Vagina (tissue), 2 donors: ENCODE data around the gene APOE.
"Not testable (repeated sequence)": the region's sequence is repeated elsewhere in the genome, so short reads cannot be mapped to it uniquely, and the experiment has no call there.

Experiments used
- CTCF ChIP-seq, 3 experiments: fragments of 450-650 bp in 2 of 3; fragments of 200-600 bp in 1 of 3; sonication (generic) in 1 of 3; IDR thresholded peaks; one replicate each; pipeline ENCODE4 v1.5.1; 2017 to 2019; ENCODE audit warnings: antibody characterized with exemption in 3 of 3, mild to moderate bottlenecking in 2 of 3, moderate library complexity in 2 of 3
- POLR2A ChIP-seq, 2 donors: fragments of 450-650 bp; IDR thresholded peaks; one replicate each; pipeline ENCODE4 v1.6.1; 2017; ENCODE audit warnings: antibody characterized with exemption in 2 of 2, mild to moderate bottlenecking in 2 of 2, moderate library complexity in 2 of 2

- TF ChIP-seq POLR2A, CTCF (IDR thresholded peaks at IDR 0.05): not testable (repeated sequence)
These were observed 8.2 kb downstream of the APOE start for GRCh38 chr19:44913512-44914432.
